GM21825 (cell line): Measurements from ENCODE around the gene AP1S1.
"Not testable (repeated sequence)": the region's sequence is repeated elsewhere in the genome, so short reads cannot be mapped to it uniquely, and the experiment has no call there.

Experiments
- ATAC-seq: cut with Tn5 transposase; IDR thresholded peaks from one replicate; pipeline ENCODE4 v1.9.1; 2021; ENCODE audit warnings: mild to moderate bottlenecking, moderate library complexity; ENCODE audit not compliant: unreplicated experiment

AP1S1 gene

DNA sequence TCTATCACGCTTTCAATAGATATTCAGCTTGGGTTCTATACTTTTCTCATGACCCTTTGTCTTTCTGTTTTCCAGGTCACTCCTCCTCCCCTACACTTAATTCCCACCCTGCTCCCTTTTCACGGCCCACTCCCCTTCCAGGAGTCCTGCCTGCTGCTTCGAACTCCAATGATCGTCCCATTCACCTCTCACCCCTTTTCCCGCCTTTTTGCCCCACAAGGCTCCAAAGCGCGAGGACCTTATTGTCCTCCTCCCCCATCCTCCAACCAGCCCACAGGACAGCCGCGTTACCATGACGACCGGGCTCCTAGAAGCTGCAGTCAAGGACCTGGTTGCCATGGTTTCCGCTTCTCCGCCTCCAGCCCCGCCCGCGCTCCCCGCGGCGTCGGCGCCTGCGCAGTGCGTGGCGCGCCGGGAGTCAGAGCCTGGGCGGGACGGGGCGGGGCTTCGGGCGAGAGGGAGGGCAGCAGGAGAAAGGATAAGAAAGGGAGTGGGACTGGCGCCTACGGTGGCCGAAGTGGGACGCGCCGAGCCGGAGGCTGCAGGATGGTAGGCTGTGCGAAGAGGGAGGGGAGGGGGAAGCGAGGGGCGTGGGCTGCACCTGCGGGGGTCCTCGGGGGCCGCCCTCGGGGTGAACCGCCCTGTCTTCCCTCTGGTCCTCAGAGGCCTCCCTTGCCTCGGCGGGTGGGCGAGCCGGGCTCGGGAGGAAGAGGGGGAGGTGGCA is at the start of gene AP1S1:
Gene AP1S1, plus strand, starts transcription at position 508 of the 724 bp plus-strand sequence. Its CDS starts 39 bp downstream, at position 547.
- ATAC-seq = peak; percentile 68

DNA sequence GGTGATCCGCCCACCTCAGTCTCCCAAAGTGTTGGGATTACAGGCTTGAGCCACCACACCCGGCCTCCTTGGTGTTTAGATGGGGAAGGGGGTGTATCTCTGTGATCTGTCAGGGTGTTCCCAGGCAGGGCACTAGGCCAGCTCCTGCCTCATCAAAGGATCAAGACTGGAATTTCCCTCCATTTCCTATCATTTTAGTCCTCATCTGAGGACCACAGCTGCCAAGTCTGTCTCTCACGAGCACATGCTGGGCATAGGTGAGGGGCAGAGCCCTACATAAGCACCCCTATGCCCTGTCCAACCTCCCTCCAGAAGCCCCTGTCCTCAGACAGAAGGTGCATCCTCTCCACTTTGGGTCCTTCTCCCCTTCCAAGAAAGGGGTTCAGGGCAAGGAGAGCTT is 49.5 kb upstream of the AP1S1 start:
- no peak for ATAC-seq

DNA sequence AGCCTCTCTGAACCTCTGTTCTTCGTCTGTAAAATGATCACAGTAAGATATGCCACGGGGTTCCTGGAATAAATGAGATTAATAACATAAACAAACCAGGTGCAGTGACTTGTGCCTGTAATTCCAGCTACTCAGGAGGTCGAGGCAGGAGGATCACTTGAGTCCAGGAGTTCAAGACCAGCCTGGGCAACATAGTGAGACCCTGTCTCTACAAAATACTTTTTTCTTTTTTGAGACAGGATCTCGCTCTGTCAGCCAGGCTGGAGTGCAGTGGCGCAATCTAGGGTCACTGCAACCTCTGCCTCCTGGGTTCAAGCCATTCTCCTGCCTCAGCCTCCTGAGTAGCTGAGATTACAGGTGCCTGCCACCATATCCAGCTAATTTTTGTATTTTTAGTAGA is 49.0 kb upstream of the AP1S1 start:
- ATAC-seq = not testable (repeated sequence)

DNA sequence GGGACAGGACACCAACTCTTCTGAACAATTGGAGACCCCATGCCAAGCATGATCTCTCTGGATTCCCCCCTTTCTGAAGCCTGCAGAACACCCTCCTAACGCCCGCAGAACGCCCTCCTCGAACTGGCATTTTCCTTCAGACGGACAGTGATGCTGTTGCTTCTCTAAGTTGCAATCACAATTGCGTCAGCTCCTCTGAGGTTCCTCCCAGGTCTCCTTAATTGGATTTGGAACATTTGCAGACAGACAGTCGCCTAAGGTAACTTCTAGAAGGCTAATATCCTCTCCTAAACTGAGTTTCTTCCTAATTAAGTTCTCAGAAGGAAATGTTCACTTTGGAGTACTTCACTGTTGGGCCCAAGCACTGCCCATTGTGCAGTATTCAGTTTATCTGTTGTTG is 47.9 kb upstream of the AP1S1 start:
- ATAC-seq = no peak

DNA sequence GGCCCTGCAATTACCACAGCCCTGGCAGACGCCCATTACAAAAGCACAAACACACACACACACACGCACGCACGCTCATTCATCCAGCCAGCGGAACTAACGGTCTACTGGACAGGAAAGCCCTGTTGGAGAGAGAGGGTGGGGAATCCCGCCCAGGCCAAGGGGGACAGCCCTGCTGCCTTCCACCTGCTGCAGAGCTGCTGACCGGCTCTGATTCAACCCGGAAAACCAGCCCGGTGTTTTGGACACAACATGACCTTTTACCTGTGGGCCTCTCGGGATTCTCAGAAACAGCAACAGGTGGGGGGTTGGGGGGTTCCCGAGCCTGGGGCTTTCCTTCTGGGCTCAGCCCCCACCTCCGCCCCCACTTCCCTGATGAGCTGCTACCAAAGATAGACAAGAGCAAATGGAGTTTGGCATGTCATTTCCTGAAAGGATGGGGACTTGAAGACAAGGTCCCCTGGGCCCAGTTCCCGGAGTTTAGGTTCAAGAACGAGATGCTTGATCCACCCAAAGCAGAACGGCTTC is 45.9 kb upstream of the AP1S1 start:
- ATAC-seq = no peak

DNA sequence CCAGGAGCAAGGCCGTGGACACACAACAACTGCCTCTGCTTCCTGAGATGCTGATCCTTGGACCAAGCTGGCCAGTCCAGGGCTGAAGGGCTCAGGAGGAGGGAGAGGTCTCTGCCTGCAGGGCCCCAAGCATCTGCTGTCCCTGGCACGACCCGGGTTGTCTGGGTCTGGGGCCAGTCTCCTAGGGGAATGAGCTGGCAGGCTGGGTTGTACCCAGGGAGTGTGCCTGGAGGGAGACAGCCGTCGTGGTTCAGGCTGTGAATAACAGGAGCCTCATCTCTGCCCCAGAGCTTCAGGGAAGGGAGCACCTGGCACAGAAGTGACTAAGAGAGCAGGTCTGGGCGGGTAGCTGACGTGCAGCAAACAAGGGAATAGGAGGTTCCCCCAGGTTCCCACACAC is 45.3 kb upstream of the AP1S1 start:
- ATAC-seq = no peak

DNA sequence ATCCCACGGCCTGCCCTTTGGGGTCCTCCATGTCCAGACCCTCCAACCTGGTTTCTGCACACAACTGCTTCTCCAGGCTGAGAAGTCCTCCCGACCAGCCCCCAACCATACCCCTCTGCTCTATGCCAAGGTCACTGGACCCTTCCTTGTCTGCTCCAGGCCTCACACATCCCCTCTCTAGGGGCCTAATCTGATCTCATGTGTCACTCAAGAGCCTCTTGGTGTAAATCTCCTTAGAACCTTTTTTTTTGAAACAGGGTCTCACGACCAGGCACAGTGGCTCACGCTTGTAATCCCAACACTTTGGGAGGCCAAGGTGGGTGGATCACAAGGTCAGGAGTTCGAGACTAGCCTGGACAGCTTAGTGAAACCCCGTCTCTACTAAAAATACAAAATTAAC is 44.9 kb upstream of the AP1S1 start:
- ATAC-seq = no peak

DNA sequence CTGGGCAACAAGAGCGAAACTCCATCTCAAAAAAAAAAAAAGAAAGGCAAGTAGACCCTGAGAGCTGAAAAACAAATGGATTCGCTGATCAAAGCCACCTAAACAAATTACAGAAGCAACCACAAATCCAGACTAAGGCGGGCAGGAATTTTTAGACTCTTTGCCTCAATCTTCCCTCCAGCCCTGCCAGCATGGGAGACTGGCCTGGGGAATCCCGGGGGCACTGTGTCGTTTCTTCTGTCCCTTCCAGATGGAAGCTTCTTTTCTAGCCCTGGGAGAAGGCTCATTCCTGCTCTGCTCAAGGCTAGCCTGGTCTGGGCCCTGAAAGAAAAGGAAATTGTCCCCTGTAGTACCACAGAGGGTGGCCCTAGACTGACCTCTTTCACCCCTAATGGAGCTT is 43.0 kb upstream of the AP1S1 start:
- ATAC-seq = no peak

DNA sequence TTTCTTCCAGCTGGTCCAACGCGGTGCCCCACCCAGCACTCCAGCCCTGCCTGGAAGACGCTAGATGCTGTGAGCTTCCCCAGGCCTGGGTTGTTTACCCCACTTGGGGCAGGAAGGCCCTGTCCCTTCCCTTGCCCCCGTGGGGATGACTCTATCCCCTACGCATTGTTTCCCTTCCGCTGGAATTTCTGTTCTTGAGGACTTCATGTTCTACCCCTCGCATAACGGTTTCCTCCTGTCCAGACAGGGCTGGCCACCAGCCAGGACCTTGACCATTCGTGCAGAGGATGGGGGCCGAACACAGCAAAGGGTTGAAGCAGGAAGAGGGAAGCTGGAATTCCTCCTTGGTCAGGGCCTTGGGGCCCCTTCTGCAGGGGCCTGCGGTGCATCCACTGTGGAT is 42.0 kb upstream of the AP1S1 start:
- ATAC-seq = no peak

DNA sequence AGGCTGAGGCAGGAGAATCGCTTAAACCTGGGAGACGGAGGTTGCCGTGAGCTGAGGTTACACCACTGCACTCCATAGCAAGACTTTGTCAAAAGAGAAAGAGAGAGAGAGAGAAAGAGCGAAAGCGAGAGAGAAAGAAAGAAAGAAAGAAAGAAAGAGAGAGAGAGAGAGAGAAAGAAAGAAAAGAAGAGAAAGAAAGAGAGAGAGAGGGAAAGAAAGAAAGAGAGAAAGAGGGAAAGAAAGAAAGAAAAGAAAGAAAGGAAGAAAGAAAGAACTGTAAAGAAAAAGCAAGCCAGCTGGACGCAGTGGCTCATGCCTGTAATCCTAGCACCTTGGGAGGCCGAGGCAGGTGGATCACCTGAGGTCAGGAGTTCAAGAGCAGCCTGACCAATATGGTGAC is 41.1 kb upstream of the AP1S1 start:
- not testable (repeated sequence) for ATAC-seq

DNA sequence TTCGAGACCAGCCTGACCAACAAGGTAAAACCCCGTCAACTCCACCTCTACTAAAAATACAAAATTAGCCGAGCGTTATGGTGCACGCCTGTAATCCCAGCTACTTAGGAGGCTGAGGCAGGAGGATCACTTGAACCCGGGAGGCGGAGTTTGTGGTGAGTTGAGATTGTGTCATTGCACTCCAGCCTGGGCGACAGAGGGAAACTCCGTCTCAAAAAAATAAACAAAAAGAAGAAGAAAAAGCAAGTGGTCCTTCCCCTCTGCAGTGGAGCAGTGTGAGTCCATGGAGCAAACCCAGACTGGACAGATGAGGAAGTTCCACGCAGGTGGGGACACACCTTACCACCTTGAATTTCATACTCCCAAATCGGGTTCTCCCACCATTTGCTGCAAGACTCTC is 40.4 kb upstream of the AP1S1 start:
- no peak for ATAC-seq

DNA sequence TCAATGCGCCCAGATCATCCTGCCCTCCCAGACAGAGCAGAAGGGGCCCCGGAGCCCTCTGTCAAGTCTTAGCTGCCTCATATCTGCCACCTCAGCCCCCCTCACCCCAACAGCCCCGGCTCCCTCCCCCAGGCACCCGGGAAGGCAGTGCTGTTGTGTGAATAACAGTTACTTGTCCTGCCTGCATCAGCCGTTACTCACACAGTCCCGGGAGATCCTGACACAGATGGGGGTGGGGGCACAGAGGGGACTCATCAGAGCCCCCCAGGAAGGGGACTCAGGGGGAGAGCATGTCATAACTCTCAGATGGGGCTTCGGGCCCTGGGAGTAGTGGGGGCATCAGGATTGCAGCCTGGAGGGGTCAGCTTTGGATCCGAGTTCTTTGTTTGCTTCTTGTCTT is 39.8 kb upstream of the AP1S1 start:
- ATAC-seq = no peak

DNA sequence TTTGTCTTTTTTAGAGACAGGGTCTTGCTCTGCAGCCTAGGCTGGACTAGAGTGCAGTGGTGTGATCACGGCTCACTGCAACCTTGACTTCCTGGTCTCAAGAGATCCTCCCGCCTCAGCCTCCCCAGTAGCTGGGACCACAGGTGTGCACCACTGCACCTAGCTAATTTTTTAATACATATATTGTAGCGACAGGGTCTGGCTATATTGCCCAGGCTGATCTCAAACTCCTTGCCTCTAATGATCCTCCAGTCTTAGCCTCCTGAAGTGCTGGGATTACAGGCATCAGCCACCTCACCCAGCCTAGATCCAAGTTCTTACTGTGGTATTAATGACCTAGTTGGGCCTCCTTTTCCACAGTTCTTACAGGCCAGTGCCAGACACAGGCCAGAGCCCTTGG is 39.1 kb upstream of the AP1S1 start:
- no peak for ATAC-seq

DNA sequence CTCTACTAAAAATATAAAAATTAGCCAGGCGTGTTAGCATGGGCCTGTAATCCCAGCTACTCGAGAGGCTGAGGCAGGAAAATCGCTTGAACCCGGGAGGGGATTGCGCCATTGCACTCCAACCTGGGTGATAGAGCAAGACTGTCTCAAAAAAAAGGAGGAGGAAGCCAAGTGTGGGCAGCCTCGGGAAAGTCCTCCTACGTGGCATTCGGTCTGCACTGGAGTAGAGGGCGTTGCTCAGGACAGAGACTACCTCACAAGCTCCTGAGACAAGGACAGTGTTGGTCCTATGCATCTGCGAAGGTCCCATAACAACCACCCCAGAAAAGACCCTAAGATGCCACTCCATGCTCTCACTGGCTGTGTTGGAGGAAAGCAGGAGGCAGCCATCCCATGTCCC is 37.4 kb upstream of the AP1S1 start:
- no peak for ATAC-seq

DNA sequence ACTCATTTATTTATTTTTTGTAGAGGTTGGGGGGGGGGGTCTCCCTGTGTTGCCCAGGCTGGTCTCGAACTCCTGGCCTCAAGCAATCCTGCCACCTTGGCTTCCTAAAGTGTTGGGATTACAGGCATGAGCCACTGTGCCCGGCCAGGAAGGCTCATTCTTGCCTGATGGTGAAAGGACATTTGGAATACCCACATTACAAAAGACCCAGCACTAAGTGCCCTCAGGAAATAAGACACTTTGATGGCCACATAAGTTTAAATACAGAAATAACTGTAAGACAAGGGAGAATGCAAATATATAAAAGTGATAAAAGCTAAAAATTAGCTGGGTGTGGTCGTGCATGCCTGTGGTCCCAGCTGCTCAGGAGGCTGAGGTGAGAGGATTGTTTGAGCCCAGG is 35.4 kb upstream of the AP1S1 start:
- no peak for ATAC-seq

DNA sequence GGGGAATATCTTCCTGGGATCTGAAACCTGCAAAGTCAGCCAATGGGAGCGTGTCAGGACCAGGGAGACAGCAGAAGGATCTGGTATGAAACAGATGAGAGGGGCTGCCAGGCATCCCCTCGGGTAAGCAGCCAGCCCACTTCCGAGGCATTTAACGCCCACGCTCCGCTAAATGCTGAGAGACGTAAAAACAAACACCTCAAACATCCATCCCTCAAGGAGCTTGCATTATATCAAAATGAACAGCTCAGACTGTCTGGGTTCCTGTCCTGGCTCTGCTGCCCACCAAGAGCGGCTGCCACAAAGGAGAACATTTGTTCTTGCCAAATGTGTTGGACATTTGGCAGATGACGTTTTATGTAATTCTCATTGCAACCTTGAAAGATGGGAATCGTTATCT is 34.4 kb upstream of the AP1S1 start:
- ATAC-seq = no peak

DNA sequence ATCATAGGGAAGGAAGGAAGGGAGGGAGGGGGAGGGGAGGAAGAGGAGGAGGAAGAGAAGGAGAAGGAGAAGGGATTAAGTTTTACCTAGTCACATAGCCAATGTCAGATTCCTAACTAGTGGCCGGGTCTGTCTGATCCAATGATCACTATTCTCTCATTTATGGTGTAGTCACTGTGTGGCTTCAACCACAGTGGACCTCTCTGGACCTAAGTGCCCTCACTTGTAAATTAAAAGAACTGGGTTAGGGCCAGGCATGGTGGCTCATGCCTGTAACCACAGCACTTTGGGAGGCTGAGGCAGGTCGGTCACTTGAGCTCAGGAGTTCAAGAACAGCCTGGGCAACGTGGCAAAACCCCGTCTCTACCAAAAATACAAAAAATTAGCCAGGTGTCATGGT is 34.0 kb upstream of the AP1S1 start:
- no peak for ATAC-seq

DNA sequence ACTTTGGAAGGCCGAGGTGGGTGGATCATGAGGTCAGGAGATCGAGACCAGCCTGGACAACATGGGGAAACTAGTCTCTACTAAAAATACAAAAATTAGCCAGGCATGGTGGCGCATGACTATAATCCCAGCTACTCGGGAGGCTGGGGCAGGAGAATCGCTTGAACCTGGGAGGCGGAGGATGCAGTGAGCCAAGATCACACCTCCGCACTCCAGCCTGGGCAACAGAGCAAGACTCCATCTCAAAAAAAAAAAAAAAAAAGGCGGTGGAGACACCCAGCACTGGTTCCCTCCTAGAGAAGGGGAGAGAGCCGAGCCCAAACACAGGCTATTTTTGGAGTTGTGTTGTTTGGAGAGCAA is 32.7 kb upstream of the AP1S1 start:
- not testable (repeated sequence) for ATAC-seq

DNA sequence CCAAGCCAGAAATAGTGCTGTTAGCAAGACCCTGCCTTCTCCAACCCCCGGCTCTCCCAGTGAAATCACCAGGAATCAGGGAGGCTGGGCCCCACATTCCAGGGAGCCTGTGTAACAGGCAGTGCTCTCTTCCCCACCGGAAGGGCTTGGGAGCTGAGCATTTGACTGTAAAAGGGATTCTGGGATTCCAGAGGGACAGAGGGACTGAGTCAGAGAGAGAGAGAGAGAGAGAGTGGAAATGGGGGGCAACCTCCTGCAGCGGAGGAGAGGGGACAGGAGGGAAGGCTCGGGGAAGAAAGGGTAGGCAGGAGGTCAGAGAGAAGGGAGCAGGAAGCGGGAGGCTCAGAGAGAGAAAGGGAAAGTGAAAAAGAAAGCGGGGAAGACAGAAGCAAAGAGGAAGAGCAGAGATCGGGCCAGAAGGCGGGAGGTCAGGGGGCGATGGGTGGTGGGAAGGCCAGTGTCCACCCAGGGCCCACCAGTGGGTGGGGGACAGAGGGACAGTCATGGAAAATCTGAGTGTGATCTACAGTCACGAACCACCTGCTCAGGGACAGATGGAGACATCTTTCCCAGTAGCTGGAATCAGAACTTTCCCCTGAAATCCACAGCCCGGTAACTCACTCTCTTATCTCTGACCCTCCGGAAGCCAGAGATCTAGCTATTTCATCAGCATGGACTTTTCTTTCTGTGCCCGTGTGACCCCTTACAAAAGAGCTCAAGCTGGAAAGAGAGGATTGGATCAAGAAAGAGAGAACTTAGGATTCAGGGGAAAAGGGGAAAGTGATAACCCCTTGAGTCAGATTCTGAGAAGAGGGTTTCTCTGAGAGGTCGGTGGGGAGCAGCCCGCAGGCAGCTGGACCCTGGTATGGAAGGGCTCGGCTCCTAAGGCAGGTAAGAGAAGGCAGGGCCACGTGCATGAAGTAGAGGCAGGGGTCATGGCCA is 32.0 kb upstream of the AP1S1 start:
- ATAC-seq = no peak

DNA sequence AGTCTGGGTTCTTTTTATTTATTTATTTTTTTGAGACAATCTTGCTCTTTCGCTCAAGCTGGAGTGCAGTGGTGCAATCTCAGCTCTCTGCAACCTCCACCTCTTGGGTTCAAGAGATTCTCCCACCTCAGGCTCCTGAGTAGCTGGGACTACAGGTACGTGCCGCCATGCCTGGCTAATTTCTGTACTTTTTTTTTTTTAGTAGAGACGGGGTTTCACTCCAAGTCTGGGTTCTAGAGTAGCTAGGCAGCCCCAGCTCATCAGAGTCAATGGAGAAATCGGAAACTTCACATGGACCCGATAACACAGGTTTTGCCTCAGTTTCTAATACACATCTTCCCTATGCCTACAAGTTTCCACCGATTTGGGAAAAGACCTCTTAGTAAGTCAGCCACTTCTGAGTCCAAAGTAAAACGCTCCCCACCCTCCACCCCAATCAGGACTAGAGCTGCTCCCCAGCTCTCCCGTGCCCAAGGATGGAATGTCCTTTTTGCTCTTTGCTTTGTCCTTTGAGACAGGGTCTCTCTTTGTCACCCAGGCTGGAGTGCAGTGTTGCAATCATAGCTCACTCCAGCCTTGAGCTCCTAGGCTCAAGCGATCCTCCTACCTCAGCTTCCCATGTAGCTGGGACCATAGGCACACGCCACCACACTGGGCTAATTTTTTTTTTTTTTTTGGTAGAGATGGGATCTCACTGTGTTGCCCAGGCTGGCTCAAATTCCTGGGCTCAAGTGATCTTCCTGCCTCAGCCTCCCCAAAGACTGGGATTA is 31.2 kb upstream of the AP1S1 start:
- ATAC-seq = no peak

DNA sequence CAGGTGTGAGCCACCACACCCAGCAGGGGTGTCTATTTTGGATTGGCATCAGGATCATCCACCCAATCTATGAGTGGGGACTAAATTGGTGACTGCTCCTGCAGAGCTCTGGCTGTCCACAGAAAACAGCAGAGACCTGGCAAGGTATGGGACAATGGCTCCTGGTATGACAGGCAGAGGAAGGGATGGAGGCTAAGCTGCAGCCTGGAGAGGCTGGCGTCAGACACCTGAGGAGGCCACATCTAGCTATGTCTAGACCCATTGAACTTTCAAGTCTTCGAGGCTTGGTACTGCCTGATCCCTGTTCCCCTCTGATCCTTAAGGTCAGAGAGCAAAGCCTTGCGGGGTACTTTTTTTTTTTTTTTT is 30.6 kb upstream of the AP1S1 start:
- ATAC-seq = no peak
